Cardiac muscle cell (in vitro differentiated cells and primary cell): ENCODE measurements around the gene PIP4K2A. TPM values are rescaled to one million over a fixed set of nuclear protein-coding genes. Genes with fewer than 3 reads are reported as not detected.

Source experiments
- DNase-seq, 2 donors: peaks; one replicate each; pipeline versions ENCODE4 v3.0.0 to v3.0.0-alpha.2; 2010 to 2017; ENCODE audit warnings: low read depth in 1 of 2, low spot score in 1 of 2
- H3K27ac ChIP-seq: fragments of 200-600 bp; sonication (generic); 2 replicates; pipeline ENCODE4 v1.5.1; 2016
- H3K27me3 ChIP-seq: fragments of 200-600 bp; sonication (generic); 2 replicates; pipeline ENCODE4 v1.6.0; 2016; ENCODE audit warnings: control low read depth
- H3K36me3 ChIP-seq: fragments of 200-600 bp; sonication (generic); 2 replicates; pipeline ENCODE4 v1.5.1; 2016; ENCODE audit warnings: control low read depth
- H3K4me1 ChIP-seq: fragments of 200-600 bp; sonication (generic); 2 replicates; pipeline ENCODE4 v1.8.1; 2017; ENCODE audit warnings: low read depth, mild to moderate bottlenecking, mixed run types
- H3K4me3 ChIP-seq: fragments of 200-600 bp; sonication (generic); 2 replicates; pipeline ENCODE4 v1.5.1; 2016; ENCODE audit warnings: mild to moderate bottlenecking
- H3K9me3 ChIP-seq: fragments of 200-600 bp; sonication (generic); 2 replicates; pipeline ENCODE4 v1.5.1; 2017; ENCODE audit warnings: low read depth, mild to moderate bottlenecking, control low read depth
- polyA plus RNA-seq: library from polyadenylated mRNA; unstranded; fragments of >200 nt; fragmentation: Nextera tagmentation; extraction: Ambion mirVana; gene quantifications from 2 replicates; pipeline ENCODE4 v1.2.1, GENCODE V29; 2016
- total RNA-seq: library from RNA; depleted of rRNA; stranded (reverse); fragments of >200 nt; gene quantifications from 2 replicates; pipeline ENCODE4 v1.2.3, GENCODE V29; 2016
- TF ChIP-seq, protein P1 (sequence below): IDR thresholded peaks from 2 replicates; pipeline ENCODE4 v1.5.1; 2012; ENCODE audit warnings: low read depth, mild to moderate bottlenecking, low read length

The PIP4K2A gene
- total and polyA plus RNA-seq, 2 experiments from 2014 or later = 12.1 to 23.9 TPM

DNA sequence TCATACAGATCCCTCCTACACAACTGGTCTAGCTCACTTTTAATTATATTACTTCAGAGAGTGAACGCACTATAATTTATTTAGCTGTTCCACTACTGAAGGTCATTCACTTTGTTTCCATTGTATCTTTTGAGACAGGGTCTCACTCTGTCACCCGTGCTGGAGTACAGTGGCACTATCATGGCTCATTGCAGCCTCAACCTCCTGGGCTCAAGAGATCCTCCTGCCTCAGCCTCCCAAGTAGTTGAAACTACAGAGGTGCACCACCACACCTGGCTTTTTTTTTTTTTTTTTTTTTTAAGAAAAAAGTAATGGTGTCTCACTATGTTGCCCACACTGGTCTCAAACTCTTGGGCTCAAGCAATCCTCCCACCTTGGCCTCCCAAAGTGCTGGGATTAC is 49.0 kb downstream of the PIP4K2A start:
- H3K4me1 ChIP-seq = peaks cover 12% of the 10 kb centered on the region
- H3K27me3 ChIP-seq = no peaks in the 10 kb centered on the region
- TF ChIP-seq, protein P1, sequence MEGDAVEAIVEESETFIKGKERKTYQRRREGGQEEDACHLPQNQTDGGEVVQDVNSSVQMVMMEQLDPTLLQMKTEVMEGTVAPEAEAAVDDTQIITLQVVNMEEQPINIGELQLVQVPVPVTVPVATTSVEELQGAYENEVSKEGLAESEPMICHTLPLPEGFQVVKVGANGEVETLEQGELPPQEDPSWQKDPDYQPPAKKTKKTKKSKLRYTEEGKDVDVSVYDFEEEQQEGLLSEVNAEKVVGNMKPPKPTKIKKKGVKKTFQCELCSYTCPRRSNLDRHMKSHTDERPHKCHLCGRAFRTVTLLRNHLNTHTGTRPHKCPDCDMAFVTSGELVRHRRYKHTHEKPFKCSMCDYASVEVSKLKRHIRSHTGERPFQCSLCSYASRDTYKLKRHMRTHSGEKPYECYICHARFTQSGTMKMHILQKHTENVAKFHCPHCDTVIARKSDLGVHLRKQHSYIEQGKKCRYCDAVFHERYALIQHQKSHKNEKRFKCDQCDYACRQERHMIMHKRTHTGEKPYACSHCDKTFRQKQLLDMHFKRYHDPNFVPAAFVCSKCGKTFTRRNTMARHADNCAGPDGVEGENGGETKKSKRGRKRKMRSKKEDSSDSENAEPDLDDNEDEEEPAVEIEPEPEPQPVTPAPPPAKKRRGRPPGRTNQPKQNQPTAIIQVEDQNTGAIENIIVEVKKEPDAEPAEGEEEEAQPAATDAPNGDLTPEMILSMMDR = no peak
- no peak for DNase-seq
- H3K4me3 ChIP-seq = no peak overlapping the region
- no peak overlapping the region for H3K27ac ChIP-seq
- H3K9me3 ChIP-seq = no peaks in the 10 kb centered on the region
- no peaks in the 10 kb centered on the region for H3K36me3 ChIP-seq

DNA sequence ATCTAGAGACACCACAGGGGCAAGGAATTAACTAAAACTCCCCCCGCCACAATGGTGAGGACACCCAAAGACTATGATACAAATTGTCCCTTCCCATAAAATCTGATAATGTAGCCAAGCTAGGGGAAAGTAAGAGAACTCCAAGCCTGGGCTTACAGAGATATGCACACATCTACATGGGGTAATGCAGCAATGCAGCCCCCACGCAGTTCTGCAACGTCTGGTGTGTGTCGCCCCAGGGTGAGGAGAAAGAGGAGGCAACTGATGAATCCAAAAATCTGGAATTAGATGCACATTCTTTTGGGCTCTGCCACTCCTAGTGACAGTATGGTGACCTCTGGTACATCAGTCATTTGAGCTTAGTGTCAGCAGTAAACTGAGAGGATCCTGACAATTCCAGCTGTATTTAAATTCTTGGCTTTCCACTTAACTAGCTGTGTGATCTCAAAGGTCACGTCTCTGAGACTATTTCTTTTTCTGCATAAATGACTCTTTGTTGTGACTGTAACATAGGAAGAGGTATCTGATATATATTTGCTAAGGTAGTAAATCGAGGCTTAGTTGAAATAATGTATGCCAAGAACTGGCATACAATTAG is 51.5 kb downstream of the PIP4K2A start:
- no peak overlapping the region for H3K27ac ChIP-seq
- no peak for DNase-seq
- H3K9me3 ChIP-seq = no peaks in the 10 kb centered on the region
- H3K4me3 ChIP-seq = no peak overlapping the region
- H3K27me3 ChIP-seq = no peaks in the 10 kb centered on the region
- H3K36me3 ChIP-seq = no peaks in the 10 kb centered on the region
- peaks cover 15% of the 10 kb centered on the region for H3K4me1 ChIP-seq
- TF ChIP-seq, protein P1 = no peak

DNA sequence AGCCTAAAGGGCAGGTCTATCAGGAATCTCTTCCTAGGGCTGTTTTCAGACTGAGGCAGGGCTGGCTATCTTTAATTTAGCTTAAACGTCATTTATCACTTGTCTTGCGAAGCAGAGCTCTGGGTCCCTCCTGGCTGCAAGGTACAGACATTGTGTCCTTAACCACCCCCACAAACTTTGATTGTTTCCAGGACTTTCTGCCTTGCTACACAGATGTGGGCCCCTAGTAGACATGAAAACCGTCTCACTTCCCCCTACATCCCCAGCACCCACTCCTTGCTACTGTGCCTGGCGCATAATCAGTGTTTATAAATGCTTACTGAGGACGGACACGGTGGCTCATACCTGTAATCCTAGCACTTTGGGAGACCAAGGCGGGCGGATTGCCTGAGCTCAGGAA is 54.5 kb downstream of the PIP4K2A start:
- H3K27ac ChIP-seq = peak overlapping the region; percentile 29

DNA sequence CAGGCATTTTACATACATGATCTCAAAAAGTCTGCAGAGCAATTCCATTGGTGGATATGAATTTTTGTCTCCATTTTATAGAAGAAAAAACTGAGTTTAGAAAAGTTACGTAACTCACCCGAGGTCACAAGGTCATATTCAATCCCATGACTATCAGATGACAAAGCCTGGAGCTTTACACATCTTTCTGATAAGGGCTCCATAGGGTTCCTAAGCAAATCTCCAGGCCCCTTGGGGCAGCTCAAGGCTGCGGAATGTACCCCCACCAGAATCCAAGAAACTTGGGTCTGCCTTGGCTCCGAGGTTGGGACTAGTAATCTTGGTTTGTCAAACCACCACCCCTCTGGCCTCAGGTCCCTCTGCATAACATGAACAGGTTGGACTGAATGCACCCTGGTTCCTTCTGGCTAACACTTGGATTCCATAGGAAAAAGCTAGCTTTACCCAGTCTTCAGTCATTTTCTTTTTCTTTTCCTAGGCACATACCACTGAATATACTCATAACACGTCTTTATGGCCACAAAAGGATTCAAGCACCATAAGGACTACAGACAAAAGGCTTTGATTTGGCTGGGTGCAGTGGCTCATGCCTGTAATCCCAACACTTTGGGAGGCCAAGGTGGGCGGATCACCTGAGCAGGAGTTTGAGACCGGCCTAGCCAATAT is 55.5 kb downstream of the PIP4K2A start:
- Histone ChIP-seq H3K36me3 (no peaks in the 10 kb centered on the region), H3K4me1 (peaks cover 20% of the 10 kb centered on the region), H3K9me3 (no peaks in the 10 kb centered on the region), H3K27me3 (no peaks in the 10 kb centered on the region), H3K27ac (no peak overlapping the region), H3K4me3 (no peak overlapping the region)
- TF ChIP-seq, protein P1 = no peak
- DNase-seq = no peak

More for the DNA sequence above, 54.5 kb downstream of the PIP4K2A start:
- no peaks in the 10 kb centered on the region for H3K9me3 ChIP-seq
- H3K4me1 ChIP-seq = peaks cover 20% of the 10 kb centered on the region
- no peaks in the 10 kb centered on the region for H3K27me3 ChIP-seq
- TF ChIP-seq, protein P1 = no peak
- no peak overlapping the region for H3K4me3 ChIP-seq
- no peak for DNase-seq
- H3K36me3 ChIP-seq = no peaks in the 10 kb centered on the region

DNA sequence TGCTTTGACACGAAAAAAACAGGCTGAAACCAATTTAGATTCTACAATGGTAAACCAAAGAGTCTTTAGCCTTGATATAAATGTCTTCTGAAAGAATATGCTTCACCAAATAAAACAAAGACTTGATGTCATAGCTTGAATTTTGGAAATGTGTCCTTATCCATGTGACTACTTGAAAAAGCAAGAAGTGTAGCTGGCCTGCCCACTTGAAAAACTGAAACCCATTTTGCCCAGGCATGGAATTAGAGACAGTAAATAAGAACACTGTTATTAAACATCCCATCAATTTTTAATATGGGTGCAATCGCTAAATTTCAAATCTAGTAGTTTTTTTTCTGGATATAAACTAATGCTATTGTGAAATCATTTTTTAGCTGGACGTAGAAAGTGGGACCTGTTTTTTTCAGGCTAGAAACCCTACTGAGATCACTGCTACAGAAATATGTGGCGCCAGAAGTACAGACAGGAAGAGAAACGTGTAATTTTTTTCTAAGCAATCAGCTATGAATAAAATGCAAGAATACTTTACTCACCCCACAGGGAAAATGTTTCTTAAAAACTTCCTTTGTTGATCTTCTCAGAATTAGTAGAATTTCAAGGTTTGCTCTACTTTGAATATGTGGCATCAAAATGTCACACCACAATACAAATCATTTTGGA is 56.7 kb downstream of the PIP4K2A start:
- no peaks in the 10 kb centered on the region for H3K9me3 ChIP-seq
- no peaks in the 10 kb centered on the region for H3K27me3 ChIP-seq
- DNase-seq = peak in 1 of 2 donors; percentile 64
- H3K4me1 ChIP-seq = peaks cover 14% of the 10 kb centered on the region
- peak overlapping the region; percentile 5 for H3K27ac ChIP-seq
- TF ChIP-seq, protein P1 = no peak
- no peak overlapping the region for H3K4me3 ChIP-seq
- H3K36me3 ChIP-seq = no peaks in the 10 kb centered on the region
